ENCODE data around the gene BCL2.
A peak's percentile ranks its signal among the peaks of the same experiment; 100 is the strongest.

Gene BCL2

GRCh38 chr18:63179422-63179821 is 140.1 kb downstream of the BCL2 start:
- DNase-seq (ENCODE audit: low read depth) = no peak

DNA sequence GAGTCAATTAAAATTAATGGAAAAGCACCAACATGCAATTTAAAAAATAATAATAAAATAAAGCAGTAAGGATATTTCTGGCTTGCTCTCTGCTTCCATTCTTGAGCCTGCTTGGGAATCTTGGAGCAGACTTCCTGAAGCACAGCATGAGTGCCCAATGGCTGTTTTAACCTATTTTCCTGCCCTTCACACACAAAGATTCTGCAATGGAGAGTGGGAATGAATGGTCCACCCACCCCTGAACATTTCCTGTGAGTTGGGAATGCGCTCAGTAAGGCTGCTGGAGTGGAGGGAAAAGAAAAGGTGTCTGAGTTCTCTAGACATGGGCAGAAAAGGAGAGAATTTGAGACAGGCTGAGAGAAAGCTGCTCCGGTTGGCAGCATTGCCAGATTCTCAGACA is 140.6 kb downstream of the BCL2 start:
- DNase-seq (ENCODE audit: low read depth) = no peak

- DNase-seq (ENCODE audit: low read depth) = no peak
These were observed 141.4 kb downstream of the BCL2 start for GRCh38 chr18:63177919-63178821.

DNA sequence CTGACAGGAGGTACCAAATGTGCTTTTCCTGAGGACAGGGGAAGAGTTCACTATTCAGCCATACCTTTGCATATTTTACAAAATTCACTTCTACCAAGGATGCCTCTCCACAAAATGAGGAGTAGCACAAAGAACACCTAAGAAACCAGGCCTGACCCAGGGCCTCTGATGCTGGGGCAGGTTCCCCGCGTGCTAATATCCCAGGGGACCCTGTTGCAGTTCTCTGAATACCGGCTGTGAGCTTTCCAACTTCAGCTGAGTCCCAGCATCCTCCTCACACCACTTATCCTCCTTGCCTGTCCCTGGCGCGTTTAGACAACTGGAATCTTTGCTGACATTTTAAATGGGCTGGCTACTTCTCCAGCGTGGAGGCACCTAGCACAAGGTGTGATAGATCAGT is 142.3 kb downstream of the BCL2 start:
- DNase-seq (ENCODE audit: low read depth) = no peak

GRCh38 chr18:63175264-63175663 is 144.3 kb downstream of the BCL2 start:
- no peak for DNase-seq (ENCODE audit: low read depth)

- DNase-seq (ENCODE audit: low read depth) = no peak
These were observed 145.6 kb downstream of the BCL2 start for GRCh38 chr18:63173983-63174382.

DNA sequence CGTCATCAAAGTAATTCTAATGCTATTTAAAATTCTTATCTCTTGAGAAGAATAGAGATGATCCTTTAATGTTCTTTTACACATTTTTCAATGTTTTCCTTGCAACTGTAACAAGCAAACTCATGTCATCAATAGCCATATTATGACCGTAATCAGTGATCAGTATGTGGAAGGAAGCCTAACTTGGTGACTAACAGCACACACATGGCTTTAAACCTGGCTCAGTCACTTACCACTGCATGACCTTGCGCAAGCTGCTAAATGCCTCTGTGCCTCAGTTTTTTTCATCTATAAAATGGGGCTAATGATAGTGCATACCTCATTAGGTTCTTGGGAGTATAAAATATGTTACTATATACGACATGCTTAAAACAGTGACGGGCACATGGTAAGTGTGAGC is 149.7 kb downstream of the BCL2 start:
- no peak for DNase-seq (ENCODE audit: low read depth)

- no peak for DNase-seq (ENCODE audit: low read depth)
These were observed 151.3 kb downstream of the BCL2 start for GRCh38 chr18:63168287-63168686.

DNA sequence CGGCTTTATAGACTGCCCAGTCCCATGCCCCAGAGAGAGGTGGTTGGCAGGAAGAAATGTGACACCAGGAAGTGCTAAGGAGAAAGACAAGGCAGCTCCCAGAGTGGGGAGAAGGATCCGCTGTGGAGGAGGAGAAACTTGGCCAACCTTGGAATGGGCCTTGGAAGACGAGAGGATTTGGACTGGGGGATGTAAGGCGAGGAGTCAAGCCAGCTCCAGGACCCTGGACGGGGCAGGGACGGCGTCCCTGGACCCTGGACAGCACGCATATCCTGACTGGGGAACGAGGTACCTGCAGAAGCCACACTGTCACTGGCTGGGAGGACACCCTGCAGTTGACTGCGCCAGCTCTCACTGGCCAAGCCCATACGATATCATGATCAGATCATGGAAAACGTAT is 153.4 kb downstream of the BCL2 start:
- no peak for DNase-seq (ENCODE audit: low read depth)

- no peak for DNase-seq (ENCODE audit: low read depth)
These were observed 155.2 kb downstream of the BCL2 start for GRCh38 chr18:63164396-63164795.

DNA sequence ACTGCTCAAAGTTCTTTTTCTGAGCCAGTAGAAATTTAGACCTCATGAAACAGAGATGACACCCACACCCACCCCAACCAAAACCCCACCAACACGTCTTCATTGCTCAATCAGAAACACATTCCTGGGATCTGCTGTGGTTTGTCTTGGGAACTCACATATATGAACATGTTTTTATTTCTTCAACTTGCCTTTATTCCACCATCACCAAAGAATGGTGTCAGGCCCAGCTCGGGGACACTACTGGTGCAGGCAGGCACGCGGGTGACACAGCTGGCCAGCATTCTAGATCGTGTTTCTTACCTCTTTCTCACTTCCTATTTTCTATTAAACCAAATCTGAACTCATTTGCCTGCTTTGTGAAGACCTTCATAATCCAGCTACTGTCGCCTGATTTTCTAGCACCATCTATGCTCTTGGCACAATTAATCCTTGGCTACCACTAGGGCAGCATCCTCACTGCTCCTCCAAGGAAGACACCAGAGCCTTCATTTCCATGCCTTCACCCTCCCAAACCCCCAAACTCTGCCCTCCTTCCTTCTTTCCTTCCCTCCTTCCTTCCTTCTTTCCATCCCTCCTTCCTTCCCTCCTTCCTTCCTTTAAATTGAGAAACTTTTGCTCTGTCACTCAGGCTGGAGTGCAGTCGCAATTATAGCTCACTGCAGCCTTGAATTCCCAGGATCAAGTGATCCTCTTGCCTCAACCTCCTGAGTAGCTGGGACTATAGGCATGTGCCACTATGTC is 157.1 kb downstream of the BCL2 start:
- DNase-seq (ENCODE audit: low read depth) = no peak

DNA sequence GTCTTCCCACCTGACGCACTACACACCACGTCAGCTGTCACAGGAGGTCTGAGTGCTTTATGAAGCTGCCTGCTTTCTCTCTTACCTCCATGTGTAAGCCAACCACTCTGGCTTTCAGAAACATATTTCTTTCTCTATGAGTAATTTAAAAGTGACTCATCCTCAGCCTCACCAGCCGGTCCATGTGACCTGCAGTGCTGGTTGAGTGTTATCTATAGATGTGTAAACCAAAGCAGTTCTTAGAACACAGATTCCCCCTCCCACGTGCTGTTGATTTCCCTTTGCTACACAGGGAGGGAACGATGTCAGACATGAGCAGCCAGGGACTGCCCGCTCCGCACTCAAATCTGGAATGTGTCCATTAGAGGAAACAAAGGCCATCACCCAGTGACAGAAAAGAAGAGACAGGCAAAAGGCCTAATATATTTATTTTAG is 157.8 kb downstream of the BCL2 start:
- peak; percentile 60 for DNase-seq (ENCODE audit: low read depth)

DNA sequence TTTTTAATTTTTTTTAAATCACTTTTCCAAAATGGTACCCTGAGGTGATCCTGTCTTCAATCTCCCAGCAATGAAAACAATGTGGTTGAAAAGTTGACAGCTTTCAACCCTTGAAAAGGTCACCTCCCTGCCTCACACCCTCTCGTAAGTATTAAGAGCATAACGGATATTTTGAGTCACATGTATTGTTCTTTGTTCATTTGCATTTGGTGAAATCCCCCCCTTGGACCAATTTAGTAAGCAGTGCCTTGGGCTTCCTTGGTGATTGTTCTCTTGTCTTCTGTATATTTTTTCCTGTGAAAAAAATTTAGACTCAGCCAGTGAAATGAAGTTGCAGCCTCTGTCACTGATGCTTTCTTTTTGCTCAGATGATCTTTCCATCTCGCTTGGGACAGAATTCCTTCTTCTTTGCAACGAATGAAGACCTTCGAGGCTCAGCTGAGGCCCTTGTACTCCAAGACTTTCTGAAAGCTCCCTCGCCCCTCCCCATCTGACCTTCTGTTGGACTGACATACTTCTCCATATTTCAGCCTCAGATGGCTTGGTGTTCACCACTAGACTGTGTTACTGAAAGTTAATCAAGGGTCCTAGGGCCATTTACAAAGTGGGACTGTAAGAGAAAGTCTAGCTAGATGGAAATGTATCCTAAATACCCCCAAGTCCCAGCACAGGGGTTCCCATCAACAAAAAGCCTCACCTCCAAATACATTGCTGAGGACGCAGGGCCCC is 158.4 kb downstream of the BCL2 start:
- DNase-seq (ENCODE audit: low read depth) = no peak

GRCh38 chr18:63160172-63160995 is 159.2 kb downstream of the BCL2 start:
- DNase-seq (ENCODE audit: low read depth) = no peak

- no peak for DNase-seq (ENCODE audit: low read depth)
These were observed 160.0 kb downstream of the BCL2 start for GRCh38 chr18:63159590-63159989.

DNA sequence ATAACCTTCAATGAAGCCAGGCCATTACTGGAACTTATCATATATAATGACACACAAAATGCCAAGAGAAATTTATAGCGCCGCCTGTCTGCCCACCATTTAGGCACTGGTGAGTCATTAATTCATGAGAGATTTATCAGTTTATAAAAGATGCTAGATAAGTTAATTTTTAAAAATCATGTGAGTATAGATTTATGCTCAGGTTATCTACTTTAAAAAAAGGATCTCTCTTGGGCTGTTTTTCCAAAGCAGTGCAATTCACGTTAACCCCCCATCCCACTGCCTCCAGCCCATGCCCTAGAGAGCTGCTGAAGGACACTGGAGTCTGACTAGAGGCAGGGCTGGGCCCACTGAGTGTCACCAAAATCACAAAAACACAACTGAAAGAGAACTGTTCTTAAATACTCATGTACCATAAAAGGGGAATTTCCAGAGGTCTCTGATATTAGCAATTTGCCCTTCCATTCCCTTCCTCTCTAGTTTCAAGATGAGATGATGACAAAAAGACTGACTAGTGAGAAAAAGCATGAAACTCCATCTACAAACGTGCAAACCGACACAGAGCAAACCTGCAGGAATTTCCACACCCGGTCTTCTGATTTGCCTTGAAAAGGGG is 160.8 kb downstream of the BCL2 start:
- no peak for DNase-seq (ENCODE audit: low read depth)

- no peak for DNase-seq (ENCODE audit: low read depth)
These were observed 161.4 kb downstream of the BCL2 start for GRCh38 chr18:63158012-63158631.

GRCh38 chr18:63157293-63158011 is 162.1 kb downstream of the BCL2 start:
- no peak for DNase-seq (ENCODE audit: low read depth)

GRCh38 chr18:63155910-63156773 is 163.4 kb downstream of the BCL2 start:
- DNase-seq (ENCODE audit: low read depth) = no peak
